ENCODE results near the gene KCNQ2.
A peak's percentile ranks its signal among the peaks of the same experiment; 100 is the strongest.

The KCNQ2 gene

GRCh38 chr20:63359164-63359934 is 113.1 kb downstream of the KCNQ2 start:
- DNase-seq (ENCODE audit: low spot score) (no peak), FAIRE-seq (no peak)

GRCh38 chr20:63357921-63358905 is 114.2 kb downstream of the KCNQ2 start:
- FAIRE-seq = no peak
- no peak for DNase-seq (ENCODE audit: low spot score)

GRCh38 chr20:63356931-63357879 is 115.2 kb downstream of the KCNQ2 start:
- FAIRE-seq = peak; percentile 79
- DNase-seq (ENCODE audit: low spot score) = no peak

- DNase-seq (ENCODE audit: low spot score) (no peak), FAIRE-seq (no peak)
Observed at GRCh38 chr20:63356511-63356910, 115.9 kb downstream of the KCNQ2 start.

- DNase-seq (ENCODE audit: low spot score) (no peak), FAIRE-seq (no peak)
Observed at GRCh38 chr20:63355781-63356295, 116.6 kb downstream of the KCNQ2 start.

GRCh38 chr20:63354636-63355350 is 117.7 kb downstream of the KCNQ2 start:
- FAIRE-seq = no peak
- no peak for DNase-seq (ENCODE audit: low spot score)

GRCh38 chr20:63352811-63353221 is 119.6 kb downstream of the KCNQ2 start:
- FAIRE-seq (no peak), DNase-seq (ENCODE audit: low spot score) (no peak)

- peak; percentile 80 for FAIRE-seq
- no peak for DNase-seq (ENCODE audit: low spot score)
Observed at GRCh38 chr20:63351811-63352591, 120.5 kb downstream of the KCNQ2 start.

- no peak for DNase-seq (ENCODE audit: low spot score)
Observed at GRCh38 chr20:63351326-63351700, 121.1 kb downstream of the KCNQ2 start.

GRCh38 chr20:63350597-63351325 is 121.7 kb downstream of the KCNQ2 start:
- DNase-seq (ENCODE audit: low spot score) = no peak
- peak; percentile 99 for FAIRE-seq

More at GRCh38 chr20:63351326-63351700, 121.1 kb downstream of the KCNQ2 start:
- FAIRE-seq = no peak

Measured in urothelium cell line (cell line).